ENCODE measurements around the gene PREX1.
"Not testable (repeated sequence)": the region's sequence is repeated elsewhere in the genome, so short reads cannot be mapped to it uniquely, and the experiment has no call there.

Gene PREX1

GRCh38 chr20:48761023-48761785, 66.6 kb downstream of the PREX1 start:
- ChIA-PET CTCF (no interaction called here), POLR2A (ENCODE audit: low non-redundant PET) (no interaction called here)
- no peak overlapping the region for H3K27ac ChIP-seq
- no peak for DNase-seq (ENCODE audit: low spot score)
- TF ChIP-seq CTCF (conservative IDR thresholded peaks at IDR 0.05; ENCODE audit: low read depth): no peak

GRCh38 chr20:48760403-48760983, 67.3 kb downstream of the PREX1 start:
- DNase-seq (ENCODE audit: low spot score): peak; percentile 82
- TF ChIP-seq CTCF (conservative IDR thresholded peaks at IDR 0.05; ENCODE audit: low read depth): no peak
- no peak overlapping the region for H3K27ac ChIP-seq
- ChIA-PET POLR2A (ENCODE audit: low non-redundant PET) (no interaction called here), CTCF (no interaction called here)

- no peak for TF ChIP-seq CTCF (conservative IDR thresholded peaks at IDR 0.05; ENCODE audit: low read depth)
- ChIA-PET POLR2A (ENCODE audit: low non-redundant PET) (no interaction called here), CTCF (no interaction called here)
- no peak for DNase-seq (ENCODE audit: low spot score)
- H3K27ac ChIP-seq: no peak overlapping the region
These were observed 68.1 kb downstream of the PREX1 start for GRCh38 chr20:48759631-48760245.

DNA sequence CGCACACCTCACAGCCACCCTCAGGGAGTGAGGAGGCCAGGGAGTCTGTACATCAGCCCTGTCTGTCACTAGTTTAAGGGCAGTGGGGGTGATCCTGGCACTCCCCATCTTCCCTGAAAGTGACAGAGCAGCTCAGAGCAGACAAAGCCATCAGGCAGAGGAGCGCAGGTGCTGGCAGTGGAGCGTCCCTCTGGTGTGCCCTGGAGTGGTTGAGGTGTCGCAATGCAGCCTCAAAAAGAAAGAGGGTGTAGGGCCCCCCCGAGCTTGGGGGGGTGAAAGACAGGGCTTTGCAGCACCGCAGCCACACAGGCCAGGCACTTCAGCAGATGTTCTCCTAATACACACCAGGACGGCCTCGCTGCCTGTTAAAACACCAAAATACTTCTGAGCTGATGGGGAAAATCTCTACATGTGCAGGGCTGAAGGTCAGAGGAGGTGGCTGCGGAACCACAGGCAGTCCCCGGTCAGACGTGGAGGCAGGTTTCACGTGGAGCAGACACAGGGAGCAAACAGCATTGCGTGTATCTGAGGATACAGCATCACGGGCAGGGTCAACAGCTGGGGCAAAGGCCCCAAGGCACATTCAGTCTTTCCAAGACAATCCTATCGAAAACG, 69.5 kb downstream of the PREX1 start:
- ChIA-PET POLR2A (ENCODE audit: low non-redundant PET) (no interaction called here), CTCF (no interaction called here)
- DNase-seq (ENCODE audit: low spot score): no peak
- H3K27ac ChIP-seq: no peak overlapping the region
- TF ChIP-seq CTCF (conservative IDR thresholded peaks at IDR 0.05; ENCODE audit: low read depth): no peak

GRCh38 chr20:48756774-48757173, 71.0 kb downstream of the PREX1 start:
- DNase-seq (ENCODE audit: low spot score): not testable (repeated sequence)

GRCh38 chr20:48754292-48754691, 73.5 kb downstream of the PREX1 start:
- CTCF ChIA-PET: interaction anchor here (0.6 to 1.9 kb wide), 2 partner anchors 54 to 97 kb away, joined by 3 to 6 read pairs; no protein-coding TSS in a partner anchor
- no peak for DNase-seq (ENCODE audit: low spot score)
- POLR2A ChIA-PET (ENCODE audit: low non-redundant PET): no interaction called here
- TF ChIP-seq CTCF (conservative IDR thresholded peaks at IDR 0.05; ENCODE audit: low read depth): no peak
- no peak overlapping the region for H3K27ac ChIP-seq

More at GRCh38 chr20:48756774-48757173, 71.0 kb downstream of the PREX1 start:
- POLR2A ChIA-PET (ENCODE audit: low non-redundant PET); H3K27ac ChIP-seq; CTCF ChIA-PET: not testable (repeated sequence)
